Measurements from ENCODE around the gene ESPN. TPM values are rescaled to one million over a fixed set of nuclear protein-coding genes. Genes with fewer than 3 reads are reported as not detected.
"Not testable (repeated sequence)": the region's sequence is repeated elsewhere in the genome, so short reads cannot be mapped to it uniquely, and the experiment has no call there.

The ESPN gene
- total and polyA plus RNA-seq, 2 of the 4 experiments (the other 2 are of a cell fraction): under 0.01 to 0.02 TPM

GRCh38 chr1:6437012-6437700 lies 12.6 kb downstream of the ESPN start:
- H2BK120ac ChIP-seq (ENCODE audit: low read depth, low read length); H2AFZ ChIP-seq (replicated peaks; ENCODE audit: low read length, poor library complexity); H3K18ac ChIP-seq (ENCODE audit: low read depth, low read length); H3K14ac ChIP-seq (replicated peaks; ENCODE audit: low read depth, low read length); H3K9me3 ChIP-seq (ENCODE audit: control insufficient read depth, insufficient read depth, low read length); ATAC-seq (ENCODE audit: low read depth); H4K91ac ChIP-seq (ENCODE audit: insufficient read depth, low read depth, low read length); H3K4ac ChIP-seq (ENCODE audit: low read depth, low read length); H3K23ac ChIP-seq (ENCODE audit: low read depth, low read length); H4K5ac ChIP-seq (ENCODE audit: low read depth, low read length); POLR2A ChIA-PET (ENCODE audit: unreplicated experiment); H3K4me1 ChIP-seq (ENCODE audit: control insufficient read depth, insufficient read depth, low read length); H3K56ac ChIP-seq (ENCODE audit: extremely low read depth, insufficient read depth, low read length); BruUV-seq (replicated peaks); H3K36me3 ChIP-seq (ENCODE audit: control insufficient read depth, insufficient read depth, low read length); H2AK5ac ChIP-seq (ENCODE audit: low read depth, low read length); H3K4me2 ChIP-seq (ENCODE audit: low read depth, low read length); H3K4me3 ChIP-seq (ENCODE audit: insufficient read depth, low read depth, low read length); H2BK5ac ChIP-seq (ENCODE audit: low read depth, low read length, poor library complexity, severe bottlenecking); H4K20me1 ChIP-seq (ENCODE audit: insufficient read depth, low read length); H3K9me1 ChIP-seq (ENCODE audit: insufficient read depth, low read length); DNase-seq; dilution Hi-C loops (cut with HindIII; ENCODE audit: low sequenced_read_pairs, unreplicated experiment); H2BK20ac ChIP-seq (ENCODE audit: low read depth, low read length); H3K9ac ChIP-seq (ENCODE audit: low read depth, low read length); H3K27ac ChIP-seq (ENCODE audit: insufficient read depth, low read length); in situ Hi-C loops (cut with MboI; ENCODE audit: low sequenced_read_pairs); H4K8ac ChIP-seq (ENCODE audit: low read depth in 2 of 2, low read length in 2 of 2); H2BK15ac ChIP-seq (ENCODE audit: low read depth, low read length); H2AK9ac ChIP-seq (replicated peaks; ENCODE audit: low read depth, low read length, poor library complexity); H3K79me1 ChIP-seq (ENCODE audit: low read depth in 1 of 2, low read length in 2 of 2): not testable (repeated sequence)
- WGBS, 2 experiments (ENCODE audit: extremely low coverage in 2 of 2, insufficient read length in 1 of 2): 57% methylated on average over 3 of the region's 22 CpGs; no CpG with 5 or more reads in 1 of the 2 experiments
- peaks cover 43% of the 10 kb centered on the region for H3K27me3 ChIP-seq (ENCODE audit: control insufficient read depth, insufficient read depth, low read length)
- 0 out of 2 replicates have a peak, but pooled peaks have one; percentile 12 for TF ChIP-seq CTCF (conservative IDR thresholded peaks at IDR 0.05; ENCODE audit: low read depth, low read length)
- intact Hi-C loops (cut with micrococcal nuclease): loop anchor here (5.0 kb wide), 2 partner anchors 75 to 90 kb away; no protein-coding TSS in a partner anchor
- CTCF ChIA-PET: interaction anchor here (1.0 to 2.9 kb wide), 7 partner anchors 12 to 88 kb away, joined by 3 to 13 read pairs (median 4); partner anchors contain the start of gene HES2
